PC-9 (cell line): ENCODE results near the gene WDR53. TPM values are rescaled to one million over a fixed set of nuclear protein-coding genes. Genes with fewer than 3 reads are reported as not detected.

Experiments used
- BruUV-seq: library from RNA; stranded (reverse); fragments of 400-500 nt; replicated peaks from 2 replicates; lab custom pipeline; 2021; lab: Mats Ljungman, UMichigan
- CTCF ChIA-PET: fragments of 300-600 bp; sonication (Branson Sonifier 250); formaldehyde crosslinking; loops from one replicate; lab custom pipeline; 2022; ENCODE audit warnings: antibody characterized with exemption; lab: Charles Lee
- POLR2A ChIA-PET: fragments of 300-600 bp; sonication (Branson Sonifier 250); formaldehyde crosslinking; loops from one replicate; lab custom pipeline; 2022; ENCODE audit warnings: antibody characterized with exemption; ENCODE audit not compliant: unreplicated experiment; lab: Charles Lee
- DNase-seq, 2 experiments: peaks; one replicate each; pipeline versions ENCODE4 v3.0.0 to v3.0.0-alpha.2; 2015 to 2022; ENCODE audit warnings: mixed read lengths in 1 of 2
- H2AFZ ChIP-seq: fragments of 200-600 bp; sonication (generic); 2 replicates; pipeline ENCODE4 v1.8.1; 2017; ENCODE audit warnings: antibody characterized with exemption
- H3F3A ChIP-seq: fragments of 200-600 bp; sonication (generic); 2 replicates; pipeline ENCODE4 v1.8.1; 2017; ENCODE audit warnings: antibody characterized with exemption, mild to moderate bottlenecking, low read depth; ENCODE audit not compliant: insufficient read depth
- H3K27ac ChIP-seq: fragments of 200-600 bp; sonication (generic); 2 replicates; pipeline ENCODE4 v1.6.1; 2016; ENCODE audit warnings: mixed run types
- H3K27me3 ChIP-seq: fragments of 200-600 bp; sonication (generic); 2 replicates; pipeline ENCODE4 v1.6.1; 2016; ENCODE audit warnings: low read depth, mixed run types; ENCODE audit not compliant: insufficient read depth
- H3K36me3 ChIP-seq: fragments of 200-600 bp; sonication (generic); 2 replicates; pipeline ENCODE4 v1.6.1; 2016; ENCODE audit warnings: low read depth, mixed run types
- H3K4me1 ChIP-seq: fragments of 200-600 bp; sonication (generic); replicated peaks from 2 replicates; pipeline ENCODE4 v1.6.1; 2016; ENCODE audit warnings: mixed run types; ENCODE audit not compliant: insufficient read depth
- H3K4me2 ChIP-seq: fragments of 200-600 bp; sonication (generic); 2 replicates; pipeline ENCODE4 v1.6.1; 2017; ENCODE audit warnings: mixed run types
- H3K4me3 ChIP-seq: fragments of 200-600 bp; sonication (generic); 2 replicates; pipeline ENCODE4 v1.6.1; 2016; ENCODE audit warnings: mixed run types
- H3K79me2 ChIP-seq: fragments of 200-600 bp; sonication (generic); 2 replicates; pipeline ENCODE4 v1.6.1; 2017; ENCODE audit warnings: low read depth, mixed run types
- H3K9me2 ChIP-seq: fragments of 200-600 bp; sonication (generic); 2 replicates; pipeline ENCODE4 v1.8.1; 2017; ENCODE audit warnings: mild to moderate bottlenecking; ENCODE audit not compliant: insufficient read depth
- H3K9me3 ChIP-seq: fragments of 200-600 bp; sonication (generic); 2 replicates; pipeline ENCODE4 v1.8.1; 2016; ENCODE audit warnings: low read depth; ENCODE audit not compliant: insufficient read depth
- H4K20me1 ChIP-seq: fragments of 200-600 bp; sonication (generic); 2 replicates; pipeline ENCODE4 v1.8.1; 2017; ENCODE audit not compliant: insufficient read depth
- CTCF ChIP-seq: fragments of 200-600 bp; sonication (generic); conservative IDR thresholded peaks from 2 replicates; pipeline ENCODE4 v1.6.1; 2017; ENCODE audit warnings: mixed run types, antibody characterized with exemption, mild to moderate bottlenecking, moderate library complexity
- EZH2 ChIP-seq: fragments of 200-600 bp; sonication (generic); IDR thresholded peaks from 2 replicates; pipeline ENCODE4 v1.8.0; 2017; ENCODE audit warnings: antibody characterized with exemption, low read depth
- intact Hi-C: fragments of 100-400 bp; cut with micrococcal nuclease; formaldehyde crosslinking; loops from one replicate; pipeline ENCODE4 v1.10.0; 2022; ENCODE audit not compliant: unreplicated experiment
- total RNA-seq: library from RNA; stranded (reverse); gene quantifications from 2 replicates; pipeline ENCODE4 v1.2.3, GENCODE V29; 2021

WDR53 gene
- total RNA-seq, 1 experiment from 2014 or later, result 34.8 TPM

GRCh38 chr3:196596355-196596754 lies 28.0 kb upstream of the WDR53 start:
- ChIA-PET CTCF (no interaction called here), POLR2A (interaction anchor here (0.7 kb wide), 1 partner anchor 41 kb away, joined by 4 read pairs; no protein-coding TSS in a partner anchor)
- H2AFZ ChIP-seq, result no peak overlapping the region
- no peaks in the 10 kb centered on the region for H3K9me3 ChIP-seq
- no peaks in the 10 kb centered on the region for H3K27me3 ChIP-seq
- intact Hi-C loops, result no loop called here
- H3K27ac ChIP-seq, result no peak overlapping the region
- H3K79me2 ChIP-seq, result no peaks in the 10 kb centered on the region
- no peak overlapping the region for H3K4me2 ChIP-seq
- TF ChIP-seq CTCF (no peak), EZH2 (no peak)
- H3K4me1 ChIP-seq, result no peaks in the 10 kb centered on the region
- H3F3A ChIP-seq, result no peaks in the 10 kb centered on the region
- no TSS peak for BruUV-seq
- no peak for DNase-seq
- no peaks in the 10 kb centered on the region for H3K9me2 ChIP-seq
- H3K36me3 ChIP-seq, result no peaks in the 10 kb centered on the region
- no peak overlapping the region for H3K4me3 ChIP-seq
- no peaks in the 10 kb centered on the region for H4K20me1 ChIP-seq

DNA sequence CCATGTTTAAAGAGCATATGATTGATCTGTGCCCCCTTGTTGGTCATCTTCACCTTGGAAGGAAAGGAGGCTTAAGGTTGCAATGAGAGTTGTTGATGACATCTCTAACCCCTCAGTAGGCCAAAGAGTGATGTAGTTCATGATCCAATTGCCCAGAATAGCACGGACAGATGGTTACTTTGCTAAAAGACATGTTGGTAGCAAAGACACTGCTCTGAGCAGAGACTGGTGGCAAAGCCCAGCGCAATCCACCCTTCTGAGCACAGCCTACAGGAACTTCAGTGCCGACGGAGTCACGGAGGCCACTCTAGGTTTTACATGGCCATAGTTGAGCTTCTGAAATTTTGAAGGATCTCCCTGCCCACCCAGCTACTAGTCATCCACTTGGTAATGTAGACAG lies 21.9 kb upstream of the WDR53 start:
- Histone ChIP-seq H3K27me3 (no peaks in the 10 kb centered on the region), H3K79me2 (no peaks in the 10 kb centered on the region), H3K36me3 (peaks cover 7% of the 10 kb centered on the region; the same call in 1 of the 2 replicates), H3K9me3 (no peaks in the 10 kb centered on the region), H3K27ac (no peak overlapping the region), H2AFZ (no peak overlapping the region), H3K4me2 (no peak overlapping the region), H3F3A (peaks cover 9% of the 10 kb centered on the region; the same call in 1 of the 2 replicates), H3K9me2 (no peaks in the 10 kb centered on the region), H3K4me3 (no peak overlapping the region), H3K4me1 (no peaks in the 10 kb centered on the region), H4K20me1 (no peaks in the 10 kb centered on the region; the same call in 1 of the 2 replicates)
- intact Hi-C loops, result no loop called here
- peak in 1 of 2 experiments; percentile 3 for DNase-seq
- no peak for TF ChIP-seq CTCF
- TF ChIP-seq EZH2, result no peak
- BruUV-seq, result no TSS peak
- POLR2A ChIA-PET, result interaction anchor here (0.5 to 0.7 kb wide), 3 partner anchors 21 to 527 kb away, joined by 3 to 8 read pairs (median 4); partner anchors contain the start of gene NRROS
- CTCF ChIA-PET, result interaction anchor here (0.6 kb wide), 1 partner anchor 11 kb away, joined by 3 read pairs; no protein-coding TSS in a partner anchor

DNA sequence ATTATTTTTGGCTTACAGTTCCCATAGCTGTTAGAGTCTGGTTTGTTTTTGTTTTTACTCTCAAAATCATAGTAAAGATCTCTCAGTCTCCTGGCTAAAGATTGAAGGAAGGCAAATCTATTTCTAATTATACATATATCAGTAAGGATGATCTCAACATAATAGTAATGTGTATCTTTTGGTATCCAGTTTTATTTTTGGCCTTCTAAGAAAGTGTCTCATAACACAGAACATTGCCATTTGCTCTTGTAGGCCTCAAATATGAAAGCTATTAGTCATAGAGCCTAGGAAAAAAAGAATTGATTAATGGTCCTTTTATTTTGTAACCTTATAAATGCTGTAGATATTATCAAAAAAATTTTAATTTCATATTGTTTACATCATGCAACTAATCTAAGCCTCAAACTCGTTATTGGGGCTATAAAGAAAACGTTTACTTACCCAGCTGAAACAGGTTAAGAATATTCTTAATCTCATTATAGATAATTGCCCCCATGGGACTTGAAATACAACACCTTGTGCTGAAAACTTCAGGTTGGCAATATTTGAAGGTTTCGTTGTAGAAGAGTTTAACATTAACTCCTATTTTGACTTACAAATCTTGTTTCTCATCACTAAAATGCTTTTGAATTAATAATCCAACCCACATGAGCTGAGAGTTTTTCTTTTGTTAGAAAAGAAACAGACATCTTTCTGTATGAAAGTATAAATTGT lies 16.8 kb upstream of the WDR53 start:
- Histone ChIP-seq H3K79me2 (no peaks in the 10 kb centered on the region; the same call in 1 of the 2 replicates), H3K9me3 (no peaks in the 10 kb centered on the region), H3K9me2 (no peaks in the 10 kb centered on the region), H2AFZ (no peak overlapping the region), H3K4me3 (no peak overlapping the region), H3K36me3 (peaks cover 17% of the 10 kb centered on the region; the same call in 1 of the 2 replicates), H3F3A (peaks cover 18% of the 10 kb centered on the region; the same call in 1 of the 2 replicates), H3K4me2 (no peak overlapping the region), H3K4me1 (no peaks in the 10 kb centered on the region), H3K27ac (no peak overlapping the region), H3K27me3 (no peaks in the 10 kb centered on the region), H4K20me1 (peaks cover 18% of the 10 kb centered on the region; the same call in 1 of the 2 replicates)
- DNase-seq, result peak in 1 of 2 experiments; percentile 9
- TF ChIP-seq EZH2, result no peak
- no peak for TF ChIP-seq CTCF
- CTCF ChIA-PET, result no interaction called here
- intact Hi-C loops, result no loop called here
- POLR2A ChIA-PET, result no interaction called here
- no TSS peak for BruUV-seq
